ENCODE results near the gene KIAA1143. TPM values are rescaled to one million over a fixed set of nuclear protein-coding genes. Genes with fewer than 3 reads are reported as not detected.

The KIAA1143 gene
- total and polyA plus RNA-seq, 2 donors (not counting 1 experiment from before 2014, with no cell fraction given): 5.3 to 29.4 TPM

DNA sequence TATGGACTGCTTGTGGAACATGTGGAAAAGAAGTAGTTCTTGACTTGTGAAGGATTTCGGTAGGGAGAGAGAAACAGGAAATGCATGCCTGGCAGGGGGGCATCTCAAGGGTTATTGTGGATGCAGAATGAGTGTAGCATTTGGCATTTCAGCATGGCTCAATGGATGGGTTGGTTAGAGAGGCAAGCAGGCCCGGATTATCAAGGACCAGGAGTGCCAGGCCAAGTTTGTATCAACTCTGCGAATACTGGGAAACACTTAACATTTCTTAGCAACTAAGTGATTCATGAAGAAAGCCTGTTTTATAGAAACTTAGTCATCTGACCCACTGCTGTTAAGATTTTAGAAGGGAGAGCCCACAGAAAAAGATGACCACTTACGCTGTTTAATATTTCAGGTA lies 33.8 kb upstream of the KIAA1143 start:
- CTCF ChIA-PET: no interaction called here
- H3K9ac ChIP-seq (ENCODE audit: low read length): no peak overlapping the region
- H3K4me1 ChIP-seq (ENCODE audit: control insufficient read depth in 2 of 2, insufficient read depth in 2 of 2, low read length in 2 of 2): no peaks in the 10 kb centered on the region
- no peak overlapping the region for H3K4me3 Mint-ChIP-seq
- H3K79me2 ChIP-seq (ENCODE audit: control insufficient read depth, insufficient read depth, low read length): no peaks in the 10 kb centered on the region
- H3K27me3 ChIP-seq (replicated peaks in 1 of 4; ENCODE audit: control extremely low read depth in 1 of 4, control insufficient read depth in 3 of 4, insufficient read depth in 4 of 4, low read length in 3 of 4): no peaks in the 10 kb centered on the region
- H3K4me2 ChIP-seq (replicated peaks; ENCODE audit: low read depth, low read length, poor library complexity, severe bottlenecking): no peak overlapping the region
- H3K9me3 Mint-ChIP-seq (ENCODE audit: insufficient read depth): no peaks in the 10 kb centered on the region
- no peak for TF ChIP-seq EZH2 (IDR thresholded peaks at IDR 0.05; ENCODE audit: borderline replicate concordance, insufficient read depth, low read depth, low read length, poor library complexity, severe bottlenecking)
- TF ChIP-seq CTCF (IDR thresholded peaks at IDR 0.05): no peak
- no peaks in the 10 kb centered on the region for H3K4me1 Mint-ChIP-seq
- WGBS (ENCODE audit: insufficient coverage): 100% methylated on average over 1 of the region's 4 CpGs
- no peak for ATAC-seq (ENCODE audit: low read depth)
- no peaks in the 10 kb centered on the region for H3K36me3 ChIP-seq (replicated peaks in 1 of 2; ENCODE audit: control extremely low read depth in 1 of 2, control insufficient read depth in 1 of 2, extremely low read depth in 1 of 2, insufficient read depth in 2 of 2, low read length in 1 of 2)
- intact Hi-C loops (cut with micrococcal nuclease): no loop called here
- POLR2A ChIA-PET: no interaction called here
- H3K27ac Mint-ChIP-seq: no peak overlapping the region
- no peaks in the 10 kb centered on the region for H3K27me3 Mint-ChIP-seq
- no peak for DNase-seq
- no peak overlapping the region for H3K4me3 ChIP-seq (ENCODE audit: control extremely low read depth in 1 of 5, extremely low read depth in 1 of 5, insufficient read depth in 1 of 5, low read depth in 2 of 5, low read length in 4 of 5)
- H3K9me3 ChIP-seq (ENCODE audit: control extremely low read depth in 1 of 3, control insufficient read depth in 2 of 3, insufficient read depth in 1 of 3, low read length in 2 of 3): no peaks in the 10 kb centered on the region
- H4K20me1 ChIP-seq (ENCODE audit: control insufficient read depth, insufficient read depth, low read length, poor library complexity, severe bottlenecking): no peaks in the 10 kb centered on the region
- no peak overlapping the region for H2AFZ ChIP-seq (ENCODE audit: insufficient read depth, low read depth, low read length, poor library complexity, severe bottlenecking)
- no peak overlapping the region for H3K27ac ChIP-seq (ENCODE audit: low read length in 2 of 2)

DNA sequence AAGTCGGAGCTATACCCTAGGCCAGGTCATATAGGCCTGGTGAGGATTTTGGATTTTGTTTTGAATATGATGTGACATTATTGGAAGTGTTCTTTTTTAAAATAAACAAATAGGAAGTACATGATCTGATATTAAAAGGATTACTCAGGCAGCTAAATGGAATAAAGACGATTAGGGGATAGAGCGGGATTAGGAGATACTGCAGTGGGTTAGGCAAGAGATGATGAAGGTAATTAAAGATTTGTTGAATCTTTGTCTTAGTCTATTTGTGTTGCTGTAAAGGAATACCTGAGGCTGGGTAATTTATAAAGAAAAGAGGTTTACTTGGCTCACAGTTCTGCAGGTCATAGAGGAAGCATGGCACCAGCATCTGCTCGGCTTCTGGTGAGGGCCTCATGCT lies 21.5 kb upstream of the KIAA1143 start:
- H3K4me1 Mint-ChIP-seq: no peaks in the 10 kb centered on the region
- no peaks in the 10 kb centered on the region for H3K27me3 Mint-ChIP-seq
- H3K4me3 Mint-ChIP-seq: no peak overlapping the region
- no peak for DNase-seq
- TF ChIP-seq CTCF (IDR thresholded peaks at IDR 0.05) (no peak), EZH2 (IDR thresholded peaks at IDR 0.05; ENCODE audit: borderline replicate concordance, insufficient read depth, low read depth, low read length, poor library complexity, severe bottlenecking) (no peak)
- H3K27ac ChIP-seq (ENCODE audit: low read length in 2 of 2): no peak overlapping the region
- POLR2A ChIA-PET: no interaction called here
- no peak overlapping the region for H3K9ac ChIP-seq (ENCODE audit: low read length)
- intact Hi-C loops (cut with micrococcal nuclease): no loop called here
- no peaks in the 10 kb centered on the region for H3K27me3 ChIP-seq (replicated peaks in 1 of 4; ENCODE audit: control extremely low read depth in 1 of 4, control insufficient read depth in 3 of 4, insufficient read depth in 4 of 4, low read length in 3 of 4)
- ATAC-seq (ENCODE audit: low read depth): no peak
- no peaks in the 10 kb centered on the region for H3K9me3 Mint-ChIP-seq (ENCODE audit: insufficient read depth)
- no peak overlapping the region for H3K4me3 ChIP-seq (ENCODE audit: control extremely low read depth in 1 of 5, extremely low read depth in 1 of 5, insufficient read depth in 1 of 5, low read depth in 2 of 5, low read length in 4 of 5)
- no peaks in the 10 kb centered on the region for H3K4me1 ChIP-seq (ENCODE audit: control insufficient read depth in 2 of 2, insufficient read depth in 2 of 2, low read length in 2 of 2)
- no peaks in the 10 kb centered on the region for H4K20me1 ChIP-seq (ENCODE audit: control insufficient read depth, insufficient read depth, low read length, poor library complexity, severe bottlenecking)
- CTCF ChIA-PET: no interaction called here
- H3K4me2 ChIP-seq (replicated peaks; ENCODE audit: low read depth, low read length, poor library complexity, severe bottlenecking): no peak overlapping the region
- WGBS (ENCODE audit: insufficient coverage): 91% methylated on average over 3 of the region's 4 CpGs
- H3K27ac Mint-ChIP-seq: no peak overlapping the region
- H3K9me3 ChIP-seq (ENCODE audit: control extremely low read depth in 1 of 3, control insufficient read depth in 2 of 3, insufficient read depth in 1 of 3, low read length in 2 of 3): no peaks in the 10 kb centered on the region
- H2AFZ ChIP-seq (ENCODE audit: insufficient read depth, low read depth, low read length, poor library complexity, severe bottlenecking): no peak overlapping the region
- peaks cover 0 to 6% of the 10 kb centered on the region in 2 experiments for H3K36me3 ChIP-seq (replicated peaks in 1 of 2; ENCODE audit: control extremely low read depth in 1 of 2, control insufficient read depth in 1 of 2, extremely low read depth in 1 of 2, insufficient read depth in 2 of 2, low read length in 1 of 2)
- H3K79me2 ChIP-seq (ENCODE audit: control insufficient read depth, insufficient read depth, low read length): no peaks in the 10 kb centered on the region

All from B cell (primary cell).